Lower leg skin (tissue), 4 donors: ENCODE results near the gene HHEX. TPM values are rescaled to one million over a fixed set of nuclear protein-coding genes. Genes with fewer than 3 reads are reported as not detected.
"Not testable (repeated sequence)": the region's sequence is repeated elsewhere in the genome, so short reads cannot be mapped to it uniquely, and the experiment has no call there.

Source experiments
- DNase-seq, 2 donors: peaks; one replicate each; pipeline ENCODE4 v3.0.0-alpha.2; 2019; ENCODE audit warnings: low spot score in 2 of 2
- H3K4me3 ChIP-seq: fragments of 200-600 bp; sonication (generic); 2 replicates; pipeline ENCODE4 v1.5.1; 2017; ENCODE audit warnings: mild to moderate bottlenecking, low read depth; ENCODE audit not compliant: poor library complexity, severe bottlenecking
- POLR2A ChIP-seq, 2 donors: fragments of 450-650 bp; IDR thresholded peaks; one replicate each; pipeline ENCODE4 v1.6.1; 2016 to 2017; ENCODE audit warnings: antibody characterized with exemption in 2 of 2, mild to moderate bottlenecking in 1 of 2, moderate library complexity in 1 of 2
- WGBS, 2 donors: methylation state at CpG; one replicate each; pipeline ENCODE4 v1.1.5; 2018; 5-methylcytosine and 5-hydroxymethylcytosine counted together
- intact Hi-C: fragments of 100-400 bp; cut with DNase I; formaldehyde crosslinking; loops from one replicate; pipeline ENCODE4 v1.15.0; 2023; ENCODE audit warnings: low total_unique reads
- total RNA-seq, 4 donors: library from RNA; depleted of rRNA; stranded (reverse); fragments of >200 nt; gene quantifications; one replicate each; pipeline ENCODE4 v1.1.0, GENCODE V29; 2016
- TF ChIP-seq, protein P1 (sequence below), 3 donors: fragments of 450-650 bp; IDR thresholded peaks; one replicate each; pipeline ENCODE4 v1.5.1; 2016; ENCODE audit warnings: antibody characterized with exemption in 3 of 3, mild to moderate bottlenecking in 3 of 3, moderate library complexity in 2 of 3

Gene HHEX
- total RNA-seq, 4 donors from 2014 or later = 1.0 to 3.8 (median 2.7) TPM

DNA sequence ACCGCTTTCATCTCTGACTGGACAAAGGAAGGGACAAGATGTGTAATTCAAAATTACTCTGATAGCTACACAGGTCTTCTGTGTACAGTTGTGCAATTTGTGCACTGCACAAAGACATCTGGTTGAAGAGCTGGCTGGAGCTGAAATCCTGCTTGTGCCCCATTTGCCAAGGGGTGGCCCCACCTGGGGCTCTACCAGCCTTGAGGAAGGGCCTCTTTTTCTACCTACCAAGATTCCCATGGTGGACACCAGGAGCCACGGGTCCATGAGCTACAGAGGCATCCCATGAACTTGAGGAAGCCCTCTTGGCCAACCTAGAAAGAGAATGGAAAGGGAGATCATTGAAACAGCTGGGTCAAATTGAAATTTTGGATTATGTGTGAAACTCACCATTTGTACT lies 43.2 kb downstream of the HHEX start:
- WGBS, 2 donors = 84 to 94% methylated on average over 2 of the region's 2 CpGs
- no peak overlapping the region for H3K4me3 ChIP-seq
- DNase-seq = no peak
- intact Hi-C loops = no loop called here
- no peak for TF ChIP-seq POLR2A (IDR thresholded peaks at IDR 0.05)
- TF ChIP-seq, protein P1, sequence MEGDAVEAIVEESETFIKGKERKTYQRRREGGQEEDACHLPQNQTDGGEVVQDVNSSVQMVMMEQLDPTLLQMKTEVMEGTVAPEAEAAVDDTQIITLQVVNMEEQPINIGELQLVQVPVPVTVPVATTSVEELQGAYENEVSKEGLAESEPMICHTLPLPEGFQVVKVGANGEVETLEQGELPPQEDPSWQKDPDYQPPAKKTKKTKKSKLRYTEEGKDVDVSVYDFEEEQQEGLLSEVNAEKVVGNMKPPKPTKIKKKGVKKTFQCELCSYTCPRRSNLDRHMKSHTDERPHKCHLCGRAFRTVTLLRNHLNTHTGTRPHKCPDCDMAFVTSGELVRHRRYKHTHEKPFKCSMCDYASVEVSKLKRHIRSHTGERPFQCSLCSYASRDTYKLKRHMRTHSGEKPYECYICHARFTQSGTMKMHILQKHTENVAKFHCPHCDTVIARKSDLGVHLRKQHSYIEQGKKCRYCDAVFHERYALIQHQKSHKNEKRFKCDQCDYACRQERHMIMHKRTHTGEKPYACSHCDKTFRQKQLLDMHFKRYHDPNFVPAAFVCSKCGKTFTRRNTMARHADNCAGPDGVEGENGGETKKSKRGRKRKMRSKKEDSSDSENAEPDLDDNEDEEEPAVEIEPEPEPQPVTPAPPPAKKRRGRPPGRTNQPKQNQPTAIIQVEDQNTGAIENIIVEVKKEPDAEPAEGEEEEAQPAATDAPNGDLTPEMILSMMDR (IDR thresholded peaks at IDR 0.05) = no peak

DNA sequence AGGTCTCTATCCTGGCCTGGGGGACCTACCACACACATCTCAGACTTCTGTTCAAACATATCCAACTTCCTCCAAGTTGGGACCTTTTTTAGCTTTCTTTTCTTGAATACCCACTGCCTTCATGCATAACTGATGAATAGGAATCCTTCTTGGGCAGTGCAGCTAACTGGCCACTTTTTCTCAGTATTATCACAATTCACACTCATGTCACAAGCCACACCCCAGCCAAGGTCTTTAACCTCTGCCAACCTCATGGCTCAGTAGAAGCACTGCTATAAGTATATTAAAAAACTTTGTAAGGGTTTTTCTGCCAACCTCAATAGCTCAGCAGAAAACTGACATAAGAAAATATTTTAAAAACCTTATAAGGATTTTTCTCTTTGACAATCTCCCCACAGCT lies 44.5 kb downstream of the HHEX start:
- TF ChIP-seq, protein P1 (IDR thresholded peaks at IDR 0.05) = no peak
- TF ChIP-seq POLR2A (IDR thresholded peaks at IDR 0.05) = no peak
- intact Hi-C loops = no loop called here
- H3K4me3 ChIP-seq = no peak overlapping the region
- DNase-seq = no peak

DNA sequence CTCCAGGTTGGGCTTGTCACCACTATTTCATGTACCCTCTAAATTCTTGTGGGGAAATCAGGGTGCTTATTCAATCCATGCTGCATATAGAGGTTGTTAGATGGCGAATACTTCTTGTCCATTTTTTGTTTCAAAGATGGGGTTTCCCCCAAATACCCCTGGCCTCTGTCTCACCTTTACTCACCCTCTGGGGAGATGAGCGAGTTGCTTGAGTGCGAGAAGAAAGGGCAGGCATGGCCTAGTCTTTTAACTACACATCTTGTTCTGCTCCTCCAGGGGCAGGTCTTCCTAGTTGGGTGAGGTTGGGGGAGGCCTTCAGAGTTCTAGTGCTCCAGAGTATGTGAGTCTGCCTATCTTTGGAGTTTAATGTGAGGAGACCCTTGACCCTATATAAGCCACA lies 46.2 kb downstream of the HHEX start:
- WGBS, 2 donors = 83 to 89% methylated on average over 3 of the region's 3 CpGs
- intact Hi-C loops = no loop called here
- DNase-seq = no peak
- TF ChIP-seq, protein P1 (IDR thresholded peaks at IDR 0.05) = no peak
- TF ChIP-seq POLR2A (IDR thresholded peaks at IDR 0.05) = no peak
- no peak overlapping the region for H3K4me3 ChIP-seq

DNA sequence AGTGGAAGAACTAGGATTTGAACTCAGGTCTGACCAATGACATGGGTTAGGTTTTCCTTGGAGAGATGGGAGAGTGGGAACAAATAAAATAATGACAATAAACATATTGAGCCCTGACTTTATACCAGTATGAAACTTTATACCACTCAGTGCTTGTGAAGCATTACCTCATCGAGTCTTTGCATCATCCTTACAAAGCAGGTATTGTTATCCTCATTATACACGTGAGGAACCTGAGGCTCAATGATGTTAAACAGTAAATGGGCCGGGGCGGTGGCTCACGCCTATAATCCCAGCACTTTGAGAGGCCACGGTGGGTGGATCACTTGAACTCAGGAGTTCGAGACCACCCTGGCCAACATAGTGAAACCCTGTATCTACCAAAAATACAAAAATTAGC lies 47.7 kb downstream of the HHEX start:
- no peak for DNase-seq
- intact Hi-C loops = no loop called here
- WGBS, 2 donors = 80 to 84% methylated on average over 7 of the region's 7 CpGs
- no peak overlapping the region for H3K4me3 ChIP-seq
- TF ChIP-seq, protein P1 (IDR thresholded peaks at IDR 0.05) = no peak
- no peak for TF ChIP-seq POLR2A (IDR thresholded peaks at IDR 0.05)

DNA sequence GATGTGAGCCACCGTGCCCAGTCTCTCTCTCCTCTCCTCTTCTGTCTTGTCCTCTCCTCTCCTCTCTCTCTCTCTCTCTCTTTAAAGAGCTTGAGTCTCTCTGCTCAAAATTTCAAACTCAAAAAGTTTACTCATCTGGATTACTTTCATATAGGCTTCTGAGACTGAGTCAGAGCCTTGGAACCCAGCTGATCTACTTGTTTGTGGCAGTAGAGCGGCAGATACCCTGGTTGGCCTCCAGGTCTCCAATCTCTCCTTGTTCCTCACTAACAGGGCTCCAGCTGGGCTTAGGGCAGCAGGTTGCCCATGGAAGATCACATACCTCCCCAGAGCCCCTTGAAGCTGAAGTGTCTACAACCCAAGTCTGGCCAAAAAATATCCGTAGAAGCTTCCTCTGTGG lies 51.0 kb downstream of the HHEX start:
- no peak overlapping the region for H3K4me3 ChIP-seq
- TF ChIP-seq, protein P1 (IDR thresholded peaks at IDR 0.05) = no peak
- no peak for TF ChIP-seq POLR2A (IDR thresholded peaks at IDR 0.05)
- intact Hi-C loops = no loop called here
- WGBS, 2 donors = 80 to 86% methylated on average over 3 of the region's 3 CpGs
- DNase-seq = no peak

DNA sequence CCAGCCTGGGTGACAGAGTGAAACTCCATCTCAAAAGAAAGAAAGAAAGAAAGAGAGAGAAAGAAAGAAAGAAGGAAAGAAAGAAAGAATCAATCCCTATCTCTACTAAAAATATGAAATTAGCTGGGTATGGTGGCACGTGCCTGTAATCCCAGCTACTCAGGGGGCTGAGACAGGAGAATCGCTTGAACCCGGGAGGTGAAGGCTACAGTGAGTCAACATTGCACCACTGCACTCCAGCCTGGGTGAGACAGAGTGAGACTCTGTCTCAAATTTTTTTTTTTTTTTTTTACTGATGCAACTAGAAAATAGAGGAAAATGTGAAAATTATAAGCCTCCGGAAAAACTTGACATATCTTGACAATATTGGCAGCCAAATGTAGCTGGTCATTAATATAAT lies 52.0 kb downstream of the HHEX start:
- DNase-seq, H3K4me3 ChIP-seq, intact Hi-C loops: not testable (repeated sequence)
- 86 to 92% methylated on average over 4 of the region's 4 CpGs for WGBS, 2 donors
